ENCODE measurements around the gene COMMD2.
A peak's percentile ranks its signal among the peaks of the same experiment; 100 is the strongest.

COMMD2 gene

GRCh38 chr3:149726716-149727407 is 25.4 kb downstream of the COMMD2 start:
- Histone ChIP-seq H3K36me3 (ENCODE audit: control insufficient read depth, insufficient read depth, low read length) (no peaks in the 10 kb centered on the region), H3K27ac (no peak overlapping the region)

DNA sequence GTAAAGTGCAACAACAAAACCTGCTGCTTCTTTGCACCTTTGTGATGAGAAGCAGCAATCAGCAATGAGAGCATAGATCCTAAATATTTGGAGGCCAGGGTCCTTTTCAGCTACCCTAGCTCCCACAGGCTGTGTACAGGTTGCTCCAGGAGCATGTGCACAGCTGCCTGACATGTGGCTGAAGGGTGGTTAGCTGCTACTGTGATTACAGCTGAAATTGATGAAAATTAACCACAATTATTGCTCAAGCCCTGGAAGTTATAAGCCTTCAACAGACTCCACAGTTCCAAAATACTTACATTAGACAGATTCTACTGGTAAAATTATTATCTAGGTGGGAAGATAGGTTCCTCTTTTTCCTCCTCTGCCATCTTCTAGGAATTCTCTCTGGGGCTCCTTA is 28.5 kb downstream of the COMMD2 start:
- Histone ChIP-seq H3K79me2 (no peaks in the 10 kb centered on the region), H3K36me3 (ENCODE audit: control insufficient read depth, insufficient read depth, low read length) (no peaks in the 10 kb centered on the region), H3K4me2 (ENCODE audit: low read length) (no peak overlapping the region), H2AFZ (no peak overlapping the region), H3K4me1 (no peaks in the 10 kb centered on the region), H3K27me3 (ENCODE audit: control insufficient read depth, insufficient read depth, low read length) (no peaks in the 10 kb centered on the region), H3K27ac (no peak overlapping the region), H3K4me3 (ENCODE audit: low read depth, low read length) (no peak overlapping the region), H3K9me3 (ENCODE audit: control insufficient read depth, low read length) (no peaks in the 10 kb centered on the region), H3K9ac (no peak overlapping the region)
- TF ChIP-seq CTCF (IDR thresholded peaks at IDR 0.05): no peak

More at GRCh38 chr3:149726716-149727407, 25.4 kb downstream of the COMMD2 start:
- H3K9ac ChIP-seq: no peak overlapping the region
- H3K4me1 ChIP-seq: no peaks in the 10 kb centered on the region
- no peaks in the 10 kb centered on the region for H3K27me3 ChIP-seq (ENCODE audit: control insufficient read depth, insufficient read depth, low read length)
- H2AFZ ChIP-seq: no peak overlapping the region
- H3K4me3 ChIP-seq (ENCODE audit: low read depth, low read length): no peak overlapping the region
- no peaks in the 10 kb centered on the region for H3K9me3 ChIP-seq (ENCODE audit: control insufficient read depth, low read length)
- H3K79me2 ChIP-seq: no peaks in the 10 kb centered on the region
- no peak overlapping the region for H3K4me2 ChIP-seq (ENCODE audit: low read length)
- no peak for TF ChIP-seq CTCF (IDR thresholded peaks at IDR 0.05)

- H3K79me2 ChIP-seq: no peaks in the 10 kb centered on the region
- H3K9me3 ChIP-seq (ENCODE audit: control insufficient read depth, low read length): no peaks in the 10 kb centered on the region
- no peak overlapping the region for H3K27ac ChIP-seq
- no peak overlapping the region for H3K4me2 ChIP-seq (ENCODE audit: low read length)
- H3K27me3 ChIP-seq (ENCODE audit: control insufficient read depth, insufficient read depth, low read length): no peaks in the 10 kb centered on the region
- no peak for TF ChIP-seq CTCF (IDR thresholded peaks at IDR 0.05)
- H3K36me3 ChIP-seq (ENCODE audit: control insufficient read depth, insufficient read depth, low read length): no peaks in the 10 kb centered on the region
- H2AFZ ChIP-seq: no peak overlapping the region
- H3K4me3 ChIP-seq (ENCODE audit: low read depth, low read length): no peak overlapping the region
- H3K9ac ChIP-seq: no peak overlapping the region
- H3K4me1 ChIP-seq: peaks cover 4% of the 10 kb centered on the region
These were observed 31.4 kb downstream of the COMMD2 start for GRCh38 chr3:149720918-149721317.

DNA sequence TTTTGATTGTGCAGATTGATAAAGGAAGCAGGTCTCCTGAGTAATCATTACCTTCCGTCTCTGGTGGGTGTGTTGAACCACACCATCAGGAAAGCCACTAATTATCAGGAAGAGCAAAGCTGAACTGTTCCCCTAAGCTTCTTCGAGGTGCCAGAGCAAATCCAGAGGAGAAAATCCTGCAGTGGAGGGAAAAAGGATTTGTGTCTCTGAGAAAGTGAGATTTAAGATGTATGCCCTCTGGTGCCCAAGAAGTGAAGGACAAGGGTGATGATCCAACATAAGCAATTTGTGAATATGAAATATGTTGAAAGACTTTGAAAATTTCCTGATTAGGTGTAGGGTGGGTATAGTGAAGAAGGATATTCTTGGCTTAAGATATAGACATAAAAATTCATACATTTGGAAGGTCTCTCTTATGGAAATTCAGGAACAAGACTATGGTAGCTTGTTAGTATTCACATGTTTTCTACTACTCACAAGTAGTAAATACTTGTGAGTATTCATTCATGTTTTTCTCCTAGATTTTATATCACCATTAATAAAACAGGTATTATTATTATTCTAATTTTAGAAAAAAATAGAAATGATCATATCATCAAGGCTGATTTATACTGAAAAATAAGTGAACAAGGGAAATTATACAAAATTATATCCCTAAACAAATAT is 34.8 kb downstream of the COMMD2 start:
- Histone ChIP-seq H3K9me3 (ENCODE audit: control insufficient read depth, low read length) (no peaks in the 10 kb centered on the region), H3K27me3 (ENCODE audit: control insufficient read depth, insufficient read depth, low read length) (no peaks in the 10 kb centered on the region), H3K4me3 (ENCODE audit: low read depth, low read length) (peak overlapping the region; percentile 3), H3K4me1 (peaks cover 4% of the 10 kb centered on the region), H3K27ac (no peak overlapping the region), H3K79me2 (no peaks in the 10 kb centered on the region), H3K4me2 (ENCODE audit: low read length) (peak overlapping the region; percentile 10), H3K36me3 (ENCODE audit: control insufficient read depth, insufficient read depth, low read length) (no peaks in the 10 kb centered on the region), H3K9ac (no peak overlapping the region), H2AFZ (peak overlapping the region; percentile 65)
- peak; percentile 70 for TF ChIP-seq CTCF (IDR thresholded peaks at IDR 0.05)

All from parathyroid adenoma (tissue), 2 donors.